K562 (cell line): ENCODE results near the gene SYCP3.

Source experiments
- CBX8 ChIP-seq: fragments of 200-600 bp; sonication (generic); IDR thresholded peaks from 2 replicates; pipeline ENCODE4 v1.6.1; 2012; ENCODE audit warnings: borderline replicate concordance, mixed run types, low read depth, mild to moderate bottlenecking, moderate library complexity, mixed read lengths, low read length, control low read depth, inconsistent platforms; ENCODE audit not compliant: poor library complexity, severe bottlenecking; ENCODE audit errors: extremely low read depth
- CTCF ChIP-seq, 3 experiments: IDR thresholded peaks in 2 of 3; conservative IDR thresholded peaks in 1 of 3; 2 replicates each; pipeline ENCODE4 v1.5.1; 2011 to 2012; ENCODE audit warnings: low read length in 3 of 3, mild to moderate bottlenecking in 3 of 3, control low read depth in 2 of 3, improper control_type of control experiment in 1 of 3, inconsistent platforms in 1 of 3, low read depth in 1 of 3, mixed read lengths in 1 of 3, moderate library complexity in 1 of 3; ENCODE audit not compliant: insufficient read depth in 2 of 3
- EP300 ChIP-seq: IDR thresholded peaks from 2 replicates; pipeline ENCODE4 v1.6.1; 2012; ENCODE audit warnings: low read length, improper control_type of control experiment
- ERF ChIP-seq: fragments of 450-650 bp; formaldehyde crosslinking; IDR thresholded peaks from 2 replicates; pipeline ENCODE4 v1.4.0; 2020; ENCODE audit warnings: mild to moderate bottlenecking, mixed read lengths
- MTA1 ChIP-seq: fragments of 450-650 bp; IDR thresholded peaks from 2 replicates; pipeline ENCODE4 v1.6.1; 2017; ENCODE audit warnings: borderline replicate concordance
- MTA3 ChIP-seq: fragments of 450-650 bp; formaldehyde crosslinking; IDR thresholded peaks from 2 replicates; pipeline ENCODE4 v1.6.1; 2017; ENCODE audit warnings: mild to moderate bottlenecking, borderline replicate concordance
- MYNN ChIP-seq, 2 experiments: sonication (generic); formaldehyde crosslinking in 1 of 2; IDR thresholded peaks; 2 replicates each; pipeline versions ENCODE4 v1.5.0 to v1.6.1; 2016 to 2020; ENCODE audit warnings: antibody characterized with exemption in 1 of 2, missing genetic modification reagents in 1 of 2
- NFRKB ChIP-seq: fragments of 450-650 bp; IDR thresholded peaks from 2 replicates; pipeline ENCODE4 v1.6.1; 2016; ENCODE audit warnings: low read depth
- TEAD4 ChIP-seq, 2 experiments: sonication (generic) in 1 of 2; formaldehyde crosslinking in 1 of 2; IDR thresholded peaks; 2 replicates each; pipeline versions ENCODE4 v1.6.1 to v1.8.0; 2012 to 2022; ENCODE audit warnings: borderline replicate concordance in 1 of 2, inconsistent platforms in 1 of 2, low read length in 1 of 2, mild to moderate bottlenecking in 1 of 2, missing genetic modification reagents in 1 of 2
- TSHZ1 ChIP-seq: fragments of 250-450 bp; sonication (Bioruptor Pico); IDR thresholded peaks from 2 replicates; pipeline ENCODE4 v1.4.0; 2020; ENCODE audit warnings: mild to moderate bottlenecking, moderate library complexity

- TF ChIP-seq MYNN (IDR thresholded peaks at IDR 0.05) (no peak), MYNN (CRISPR knock-in tag; IDR thresholded peaks at IDR 0.05) (no peak), MTA1 (no peak), CBX8 (no peak), EP300 (no peak), TSHZ1 (CRISPR knock-in tag) (no peak), ERF (CRISPR knock-in tag) (no peak), TEAD4 (IDR thresholded peaks at IDR 0.05; ENCODE audit: low read length) (no peak), TEAD4 (CRISPR knock-in tag; IDR thresholded peaks at IDR 0.05; ENCODE audit: borderline replicate concordance) (no peak), CTCF (IDR thresholded peaks at IDR 0.05 in 2 of 3, conservative IDR thresholded peaks at IDR 0.05 in 1 of 3; ENCODE audit: insufficient read depth in 2 of 3, low read depth in 1 of 3, low read length in 3 of 3) (no peak), MTA3 (no peak), NFRKB (no peak)
These were observed 58.6 kb downstream of the SYCP3 start for GRCh38 chr12:101680647-101681046.
